Head of caudate nucleus (tissue), 42 donors: ENCODE measurements around the gene MRPL19.
A peak's percentile ranks its signal among the peaks of the same experiment; 100 is the strongest.

ENCODE experiments used
- DNase-seq, 42 donors: peaks; one replicate each; pipeline versions ENCODE4 v3.0.0 to v3.0.0-alpha.2; 2020 to 2021; ENCODE audit warnings: mixed read lengths in 7 of 42
- intact Hi-C: fragments of 100-400 bp; cut with DNase I; formaldehyde crosslinking; loops from one replicate; pipeline ENCODE4 v1.15.0; 2022

MRPL19 gene

GRCh38 chr2:75710577-75711253 is 64.1 kb downstream of the MRPL19 start, which contains the start of gene GCFC2:
Gene GCFC2, minus strand, starts transcription at chr2:75710915. Its CDS starts 60 bp downstream, at chr2:75710855.
- peak; percentile 81 to 96 (median 90) for DNase-seq

DNA sequence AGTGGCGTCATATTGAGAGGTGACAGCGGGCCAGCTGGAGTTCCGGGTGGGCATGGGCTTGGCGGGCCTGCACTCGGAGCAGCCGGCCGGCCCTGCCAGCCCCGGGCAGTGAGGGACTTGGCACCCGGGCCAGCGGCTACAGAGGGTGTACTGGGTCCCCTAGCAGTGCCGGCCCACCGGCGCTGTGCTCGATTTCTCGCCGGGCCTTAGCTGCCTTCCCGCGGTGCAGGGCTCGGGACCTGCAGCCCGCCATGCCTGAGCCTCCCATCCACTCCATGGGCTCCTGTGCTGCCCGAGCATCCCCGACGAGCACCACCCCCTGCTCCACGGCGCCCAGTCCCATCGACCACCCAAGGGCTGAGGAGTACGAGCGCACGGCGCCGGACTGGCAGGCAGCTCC is 65.0 kb downstream of the MRPL19 start:
- intact Hi-C loops: loop anchor here (5.0 kb wide), 1 partner anchor 64 kb away; the partner anchor contains the start of gene MRPL19

More at GRCh38 chr2:75710577-75711253, 64.1 kb downstream of the MRPL19 start, which contains the start of gene GCFC2:
- intact Hi-C loops: loop anchor here (5.0 kb wide), 1 partner anchor 63 kb away; the partner anchor contains the start of gene MRPL19

DNA sequence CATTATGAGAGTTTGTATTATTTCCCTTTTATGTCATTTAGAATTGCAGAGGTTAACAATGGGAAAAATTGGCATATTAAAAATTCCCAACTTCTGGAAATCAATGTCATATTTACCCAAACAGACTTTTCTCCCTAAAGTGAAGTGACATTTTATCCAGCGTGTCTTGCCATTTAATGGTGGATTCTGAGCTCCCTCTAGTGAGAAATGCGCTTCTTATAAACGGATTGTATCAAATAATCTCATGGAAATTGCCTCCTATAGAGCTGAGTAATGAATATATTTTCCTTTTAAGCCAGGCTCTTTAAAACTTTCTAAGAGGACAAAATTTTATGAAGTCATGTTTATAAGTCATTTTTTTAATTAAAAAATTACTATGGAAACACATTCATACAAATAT is 69.8 kb downstream of the MRPL19 start:
- intact Hi-C loops: no loop called here
- peak in 7 of 42 donors; percentile 10 to 46 (median 19) for DNase-seq

More for the DNA sequence above, 65.0 kb downstream of the MRPL19 start:
- DNase-seq: peak in 1 of 42 donors; percentile 31

- no peak for DNase-seq
- intact Hi-C loops: no loop called here
Observed at GRCh38 chr2:75719616-75720015, 73.0 kb downstream of the MRPL19 start.

DNA sequence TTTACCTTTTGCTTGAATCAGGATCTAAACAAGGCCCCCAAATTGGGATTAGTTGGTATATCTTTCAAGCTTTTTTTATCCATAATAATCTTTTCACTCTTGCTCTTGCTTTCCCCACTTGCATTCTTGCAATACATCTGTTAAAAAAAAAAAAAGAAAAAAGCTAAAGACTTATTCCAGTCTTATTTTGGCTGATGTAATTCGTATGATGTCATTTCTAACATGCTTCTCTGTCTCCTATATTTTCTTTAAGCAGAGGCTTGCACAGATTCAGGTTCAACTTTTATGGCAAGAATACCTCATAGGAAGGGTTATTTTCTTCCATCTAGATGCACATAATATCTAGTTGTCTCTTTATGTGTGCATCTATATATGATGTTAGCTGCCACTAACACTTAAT is 73.9 kb downstream of the MRPL19 start:
- DNase-seq: no peak
- intact Hi-C loops: no loop called here

- intact Hi-C loops: no loop called here
Observed at GRCh38 chr2:75722687-75723086, 76.1 kb downstream of the MRPL19 start.

GRCh38 chr2:75728614-75729419 is 82.2 kb downstream of the MRPL19 start:
- intact Hi-C loops: no loop called here
- no peak for DNase-seq

More at GRCh38 chr2:75722687-75723086, 76.1 kb downstream of the MRPL19 start:
- no peak for DNase-seq

GRCh38 chr2:75729861-75730260 is 83.3 kb downstream of the MRPL19 start:
- intact Hi-C loops: no loop called here
- DNase-seq: peak in 1 of 42 donors; percentile 39

GRCh38 chr2:75736276-75736675 is 89.7 kb downstream of the MRPL19 start:
- no peak for DNase-seq
- intact Hi-C loops: no loop called here

- intact Hi-C loops: no loop called here
Observed at GRCh38 chr2:75737961-75738360, 91.4 kb downstream of the MRPL19 start.

More at GRCh38 chr2:75737961-75738360, 91.4 kb downstream of the MRPL19 start:
- no peak for DNase-seq
